OCI-LY3 (cell line): Measurements from ENCODE around the gene XRCC3.

ENCODE experiments used
- CTCF ChIP-seq: fragments of 200-600, 300-600 bp; sonication (generic); IDR thresholded peaks from 2 replicates; pipeline ENCODE4 v1.5.1; 2014; ENCODE audit warnings: antibody characterized with exemption, low read length, low read depth
- EZH2phosphoT487 ChIP-seq: fragments of 200-600 bp; shearing (Covaris generic); IDR thresholded peaks from 2 replicates; pipeline ENCODE4 v1.6.1; 2018; ENCODE audit warnings: antibody characterized with exemption, mixed run types, low read depth

GRCh38 chr14:103739466-103739792 lies 24.2 kb upstream of the XRCC3 start:
- TF ChIP-seq CTCF (no peak), EZH2phosphoT487 (no peak)
